Measurements from ENCODE around the gene JAG1.

Gene JAG1

GRCh38 chr20:10699941-10700340 lies 26.1 kb upstream of the JAG1 start:
- H3K9me3 ChIP-seq (ENCODE audit: control insufficient read depth, low read length) = no peaks in the 10 kb centered on the region
- no peaks in the 10 kb centered on the region for H3K36me3 ChIP-seq (ENCODE audit: control insufficient read depth, insufficient read depth, low read length)
- 90 to 95% methylated on average over 2 of the region's 2 CpGs for WGBS, 2 experiments
- H3K27me3 ChIP-seq (ENCODE audit: control insufficient read depth, insufficient read depth, low read length, poor library complexity, severe bottlenecking) = no peaks in the 10 kb centered on the region
- no peak overlapping the region for H3K27ac ChIP-seq (ENCODE audit: insufficient read depth, low read depth, low read length, poor library complexity, severe bottlenecking)
- no peaks in the 10 kb centered on the region for H3K4me1 ChIP-seq (ENCODE audit: control insufficient read depth, insufficient read depth, low read length)
- H3K4me3 ChIP-seq (ENCODE audit: insufficient read depth, low read depth, low read length) = no peak overlapping the region

DNA sequence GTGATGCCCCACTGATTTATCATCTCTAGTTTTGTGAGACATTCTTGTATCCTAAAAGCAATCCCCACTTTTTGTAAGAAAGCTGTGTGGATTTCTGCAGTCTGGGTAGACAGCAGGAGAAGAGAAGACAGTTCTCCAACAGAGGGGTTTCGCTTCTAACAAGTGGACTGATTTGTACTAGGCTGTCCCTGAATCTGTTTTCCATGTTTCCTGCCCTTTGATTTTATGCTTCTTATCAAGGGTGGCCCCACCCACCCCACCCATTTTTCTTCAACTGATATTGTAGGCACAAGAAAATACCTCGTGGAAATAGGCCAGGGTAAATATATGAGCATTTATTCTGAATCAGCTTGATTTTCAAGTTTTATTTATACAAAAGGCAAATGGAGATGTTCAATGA lies 25.7 kb upstream of the JAG1 start:
- H3K27me3 ChIP-seq (ENCODE audit: control insufficient read depth, insufficient read depth, low read length, poor library complexity, severe bottlenecking) = no peaks in the 10 kb centered on the region
- no peak overlapping the region for H3K4me3 ChIP-seq (ENCODE audit: insufficient read depth, low read depth, low read length)
- no peaks in the 10 kb centered on the region for H3K4me1 ChIP-seq (ENCODE audit: control insufficient read depth, insufficient read depth, low read length)
- H3K9me3 ChIP-seq (ENCODE audit: control insufficient read depth, low read length) = no peaks in the 10 kb centered on the region
- H3K27ac ChIP-seq (ENCODE audit: insufficient read depth, low read depth, low read length, poor library complexity, severe bottlenecking) = no peak overlapping the region
- 86 to 100% methylated on average over 1 to 2 of the region's 2 CpGs for WGBS, 2 experiments
- H3K36me3 ChIP-seq (ENCODE audit: control insufficient read depth, insufficient read depth, low read length) = no peaks in the 10 kb centered on the region

DNA sequence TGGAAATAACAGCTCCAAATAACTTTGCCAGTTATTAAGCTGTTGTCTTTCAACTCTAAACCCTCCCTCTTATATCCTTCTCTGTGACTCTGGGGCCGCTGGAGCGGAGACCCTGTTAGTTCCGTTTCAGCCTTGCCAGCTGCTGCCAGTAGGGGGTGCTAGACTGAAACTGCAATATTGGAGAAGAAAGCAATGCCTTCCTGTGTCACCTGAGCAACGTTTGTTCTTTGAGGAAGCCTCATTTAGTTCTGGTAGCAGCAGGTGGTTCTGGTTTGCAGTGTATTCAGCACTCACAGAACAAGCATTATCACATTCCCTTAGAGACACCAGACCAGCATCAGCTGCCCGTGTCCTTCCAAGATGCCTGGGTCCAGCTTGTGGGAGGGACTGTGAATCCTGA lies 22.9 kb upstream of the JAG1 start:
- no peaks in the 10 kb centered on the region for H3K36me3 ChIP-seq (ENCODE audit: control insufficient read depth, insufficient read depth, low read length)
- no peaks in the 10 kb centered on the region for H3K4me1 ChIP-seq (ENCODE audit: control insufficient read depth, insufficient read depth, low read length)
- H3K27ac ChIP-seq (ENCODE audit: insufficient read depth, low read depth, low read length, poor library complexity, severe bottlenecking) = no peak overlapping the region
- H3K9me3 ChIP-seq (ENCODE audit: control insufficient read depth, low read length) = no peaks in the 10 kb centered on the region
- 82 to 85% methylated on average over 5 of the region's 5 CpGs for WGBS, 2 experiments
- no peaks in the 10 kb centered on the region for H3K27me3 ChIP-seq (ENCODE audit: control insufficient read depth, insufficient read depth, low read length, poor library complexity, severe bottlenecking)
- H3K4me3 ChIP-seq (ENCODE audit: insufficient read depth, low read depth, low read length) = no peak overlapping the region

DNA sequence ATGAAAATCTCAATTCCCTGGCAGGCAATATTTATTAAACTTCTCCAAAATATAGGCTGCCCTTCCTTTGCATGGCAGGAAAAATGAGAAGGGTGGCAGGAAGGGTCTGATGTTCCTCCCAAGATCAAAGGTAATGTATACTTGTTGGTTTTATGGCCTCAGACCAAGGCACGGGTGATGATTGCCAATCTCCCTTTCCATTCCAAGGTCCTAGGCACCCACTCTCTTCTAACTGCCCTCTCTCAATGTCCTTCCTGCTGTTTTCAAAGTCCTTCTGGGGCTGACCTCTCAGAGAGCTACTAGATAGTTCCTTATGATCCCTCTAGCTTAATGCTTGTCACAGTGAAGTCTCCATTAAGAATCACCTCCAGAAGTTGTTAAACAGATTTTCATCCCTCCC lies 15.6 kb upstream of the JAG1 start:
- Histone ChIP-seq H3K36me3 (ENCODE audit: control insufficient read depth, insufficient read depth, low read length) (no peaks in the 10 kb centered on the region), H3K27me3 (ENCODE audit: control insufficient read depth, insufficient read depth, low read length, poor library complexity, severe bottlenecking) (no peaks in the 10 kb centered on the region), H3K4me3 (ENCODE audit: insufficient read depth, low read depth, low read length) (no peak overlapping the region), H3K4me1 (ENCODE audit: control insufficient read depth, insufficient read depth, low read length) (no peaks in the 10 kb centered on the region), H3K27ac (ENCODE audit: insufficient read depth, low read depth, low read length, poor library complexity, severe bottlenecking) (no peak overlapping the region), H3K9me3 (ENCODE audit: control insufficient read depth, low read length) (no peaks in the 10 kb centered on the region)
- WGBS, 2 experiments = 90 to 95% methylated on average over 1 of the region's 1 CpG

DNA sequence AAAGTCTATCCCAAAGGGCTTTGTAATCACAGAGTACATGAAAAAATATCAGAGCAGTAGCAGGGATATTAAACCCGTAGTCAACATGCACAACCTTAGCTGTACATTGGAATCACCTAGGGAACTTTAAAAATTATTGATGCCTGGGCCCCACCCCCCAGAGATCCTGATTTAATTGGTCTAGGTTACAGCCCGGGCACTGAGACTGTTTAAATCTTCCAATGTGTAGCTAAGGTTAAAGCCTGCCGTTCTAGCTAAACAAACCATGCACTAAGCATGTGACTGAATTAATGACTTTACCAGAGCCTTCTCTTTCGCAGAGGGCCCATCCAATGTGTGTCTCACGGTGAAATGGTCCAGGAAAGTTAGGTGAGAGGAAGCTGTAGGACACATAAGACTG lies 14.1 kb upstream of the JAG1 start:
- H3K9me3 ChIP-seq (ENCODE audit: control insufficient read depth, low read length) = no peaks in the 10 kb centered on the region

DNA sequence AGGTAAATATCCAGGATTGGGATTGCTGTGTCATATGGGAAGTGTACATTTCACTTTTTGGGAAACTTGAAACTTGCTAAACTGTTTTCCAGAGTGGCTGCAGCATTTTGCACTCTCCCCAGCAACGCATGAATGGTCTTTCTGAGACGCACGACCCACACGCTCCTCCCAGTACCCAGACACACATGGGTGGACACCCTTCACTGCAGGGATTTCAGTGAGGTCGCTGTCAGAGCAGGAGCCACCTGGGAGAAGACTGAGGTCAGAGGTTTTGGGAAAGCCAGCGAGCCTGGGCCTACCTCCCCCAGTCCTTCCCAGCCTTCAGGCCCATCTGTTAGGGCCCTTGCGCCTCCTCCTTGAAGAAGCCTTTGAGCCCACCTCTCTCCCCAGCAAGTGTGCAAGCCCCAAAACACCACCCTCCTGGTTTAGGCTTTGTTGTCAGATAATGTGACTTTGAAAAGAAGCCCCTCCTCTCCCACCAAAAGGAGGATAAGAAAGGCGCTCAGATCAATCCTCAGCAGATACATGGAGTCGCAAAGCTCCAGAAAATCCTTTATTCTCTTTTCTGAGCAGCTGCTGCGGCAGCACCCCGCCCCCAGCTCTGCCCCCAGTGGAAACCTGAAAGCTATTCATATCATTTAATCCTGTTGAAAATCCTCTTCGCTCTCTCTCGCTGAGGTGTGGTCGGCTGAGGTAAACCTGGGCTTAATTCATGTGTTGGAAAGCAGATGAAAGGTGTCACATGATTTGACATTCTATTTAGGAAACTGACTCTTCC lies 12.7 kb upstream of the JAG1 start:
- Histone ChIP-seq H3K27me3 (ENCODE audit: control insufficient read depth, insufficient read depth, low read length, poor library complexity, severe bottlenecking) (no peaks in the 10 kb centered on the region), H3K4me1 (ENCODE audit: control insufficient read depth, insufficient read depth, low read length) (no peaks in the 10 kb centered on the region), H3K36me3 (ENCODE audit: control insufficient read depth, insufficient read depth, low read length) (no peaks in the 10 kb centered on the region), H3K4me3 (ENCODE audit: insufficient read depth, low read depth, low read length) (no peak overlapping the region), H3K27ac (ENCODE audit: insufficient read depth, low read depth, low read length, poor library complexity, severe bottlenecking) (peak overlapping the region; percentile 60), H3K9me3 (ENCODE audit: control insufficient read depth, low read length) (no peaks in the 10 kb centered on the region)
- WGBS, 2 experiments = 57 to 64% methylated on average over 12 to 14 of the region's 14 CpGs

More for the DNA sequence above, 14.1 kb upstream of the JAG1 start:
- Histone ChIP-seq H3K27ac (ENCODE audit: insufficient read depth, low read depth, low read length, poor library complexity, severe bottlenecking) (no peak overlapping the region), H3K4me1 (ENCODE audit: control insufficient read depth, insufficient read depth, low read length) (no peaks in the 10 kb centered on the region), H3K27me3 (ENCODE audit: control insufficient read depth, insufficient read depth, low read length, poor library complexity, severe bottlenecking) (no peaks in the 10 kb centered on the region), H3K36me3 (ENCODE audit: control insufficient read depth, insufficient read depth, low read length) (no peaks in the 10 kb centered on the region), H3K4me3 (ENCODE audit: insufficient read depth, low read depth, low read length) (no peak overlapping the region)
- 93 to 95% methylated on average over 5 of the region's 5 CpGs for WGBS, 2 experiments

- Histone ChIP-seq H3K36me3 (ENCODE audit: control insufficient read depth, insufficient read depth, low read length) (no peaks in the 10 kb centered on the region), H3K4me1 (ENCODE audit: control insufficient read depth, insufficient read depth, low read length) (no peaks in the 10 kb centered on the region), H3K9me3 (ENCODE audit: control insufficient read depth, low read length) (no peaks in the 10 kb centered on the region), H3K27ac (ENCODE audit: insufficient read depth, low read depth, low read length, poor library complexity, severe bottlenecking) (no peak overlapping the region), H3K4me3 (ENCODE audit: insufficient read depth, low read depth, low read length) (no peak overlapping the region), H3K27me3 (ENCODE audit: control insufficient read depth, insufficient read depth, low read length, poor library complexity, severe bottlenecking) (no peaks in the 10 kb centered on the region)
- WGBS, 2 experiments = 100% methylated on average over 1 of the region's 2 CpGs
Observed at GRCh38 chr20:10683537-10683936, 9.7 kb upstream of the JAG1 start.

- WGBS, 2 experiments = 87 to 95% methylated on average over 3 of the region's 3 CpGs
- H3K9me3 ChIP-seq (ENCODE audit: control insufficient read depth, low read length) = no peaks in the 10 kb centered on the region
- no peaks in the 10 kb centered on the region for H3K4me1 ChIP-seq (ENCODE audit: control insufficient read depth, insufficient read depth, low read length)
- H3K4me3 ChIP-seq (ENCODE audit: insufficient read depth, low read depth, low read length) = no peak overlapping the region
- no peak overlapping the region for H3K27ac ChIP-seq (ENCODE audit: insufficient read depth, low read depth, low read length, poor library complexity, severe bottlenecking)
- H3K36me3 ChIP-seq (ENCODE audit: control insufficient read depth, insufficient read depth, low read length) = no peaks in the 10 kb centered on the region
- no peaks in the 10 kb centered on the region for H3K27me3 ChIP-seq (ENCODE audit: control insufficient read depth, insufficient read depth, low read length, poor library complexity, severe bottlenecking)
Observed at GRCh38 chr20:10682939-10683338, 9.1 kb upstream of the JAG1 start.

DNA sequence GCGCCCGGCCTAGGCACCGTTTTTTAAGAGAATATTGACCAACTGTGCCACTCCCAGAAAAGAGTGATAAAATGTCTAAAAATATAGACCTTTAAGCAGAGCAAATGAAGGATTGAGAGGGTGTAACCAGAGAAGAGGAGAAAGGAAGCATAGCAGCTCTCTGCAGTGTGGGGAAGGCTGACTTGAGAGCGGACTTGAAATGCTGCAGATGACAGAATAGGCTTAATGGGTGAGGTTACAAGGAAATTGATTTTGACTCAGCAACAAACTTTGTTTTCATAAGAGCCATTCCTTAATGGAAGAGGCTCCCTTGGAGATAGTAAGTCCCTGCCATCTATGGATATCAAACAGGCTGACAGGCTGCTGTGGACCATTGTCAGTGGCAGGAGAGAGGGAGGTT lies 7.7 kb upstream of the JAG1 start:
- Histone ChIP-seq H3K27me3 (ENCODE audit: control insufficient read depth, insufficient read depth, low read length, poor library complexity, severe bottlenecking) (no peaks in the 10 kb centered on the region), H3K4me3 (ENCODE audit: insufficient read depth, low read depth, low read length) (no peak overlapping the region), H3K9me3 (ENCODE audit: control insufficient read depth, low read length) (no peaks in the 10 kb centered on the region), H3K36me3 (ENCODE audit: control insufficient read depth, insufficient read depth, low read length) (no peaks in the 10 kb centered on the region), H3K27ac (ENCODE audit: insufficient read depth, low read depth, low read length, poor library complexity, severe bottlenecking) (no peak overlapping the region), H3K4me1 (ENCODE audit: control insufficient read depth, insufficient read depth, low read length) (no peaks in the 10 kb centered on the region)
- WGBS, 2 experiments = 82 to 88% methylated on average over 4 of the region's 4 CpGs

- Histone ChIP-seq H3K4me1 (ENCODE audit: control insufficient read depth, insufficient read depth, low read length) (no peaks in the 10 kb centered on the region), H3K27ac (ENCODE audit: insufficient read depth, low read depth, low read length, poor library complexity, severe bottlenecking) (no peak overlapping the region), H3K4me3 (ENCODE audit: insufficient read depth, low read depth, low read length) (no peak overlapping the region), H3K36me3 (ENCODE audit: control insufficient read depth, insufficient read depth, low read length) (no peaks in the 10 kb centered on the region), H3K27me3 (ENCODE audit: control insufficient read depth, insufficient read depth, low read length, poor library complexity, severe bottlenecking) (no peaks in the 10 kb centered on the region), H3K9me3 (ENCODE audit: control insufficient read depth, low read length) (no peaks in the 10 kb centered on the region)
- WGBS, 2 experiments = 95 to 99% methylated on average over 4 of the region's 4 CpGs
Observed at GRCh38 chr20:10680571-10680970, 6.8 kb upstream of the JAG1 start.

All from ectodermal cell (in vitro differentiated cells).